GM18499 (cell line): ENCODE results near the gene NDUFS3.
"Not testable (repeated sequence)": the region's sequence is repeated elsewhere in the genome, so short reads cannot be mapped to it uniquely, and the experiment has no call there.

Source experiments
- ATAC-seq: cut with Tn5 transposase; IDR thresholded peaks from one replicate; pipeline ENCODE4 v1.9.1; 2021; ENCODE audit warnings: moderate number of reproducible peaks; ENCODE audit not compliant: insufficient read depth, unreplicated experiment

The NDUFS3 gene

DNA sequence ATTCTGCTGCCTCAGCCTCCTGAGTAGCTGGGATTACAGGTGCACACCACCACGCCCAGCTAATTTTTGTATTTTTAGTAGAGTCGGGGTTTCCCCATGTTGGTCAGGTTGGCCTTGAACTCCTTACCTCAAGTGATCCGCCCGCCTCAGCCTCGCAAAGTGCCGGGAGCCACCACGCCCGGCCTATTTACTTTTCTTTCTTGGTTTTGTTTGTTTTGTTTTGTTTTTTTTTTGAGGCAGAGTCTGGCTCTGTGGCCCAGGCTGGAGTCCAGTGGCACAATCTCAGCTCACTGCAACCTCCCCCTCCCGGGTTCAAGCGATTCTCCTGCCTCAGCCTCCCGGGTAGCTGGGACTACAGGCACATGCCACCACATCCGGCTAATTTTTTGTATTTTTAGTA, 21.9 kb upstream of the NDUFS3 start:
- ATAC-seq = not testable (repeated sequence)

DNA sequence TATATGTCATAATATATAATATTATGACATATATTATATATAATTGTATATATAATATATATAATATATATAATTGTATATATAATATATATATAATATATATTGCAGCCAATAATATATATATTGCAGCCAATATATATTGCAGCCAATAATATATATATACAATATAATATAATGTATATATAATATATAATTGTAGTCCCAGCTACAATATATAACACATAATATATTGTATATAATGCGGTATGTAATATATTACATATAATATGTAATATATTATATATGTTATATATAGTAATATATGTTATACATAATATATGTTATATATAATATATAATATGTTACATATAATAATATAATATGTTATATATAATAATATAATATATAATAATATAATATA, 20.2 kb upstream of the NDUFS3 start:
- ATAC-seq = no peak

DNA sequence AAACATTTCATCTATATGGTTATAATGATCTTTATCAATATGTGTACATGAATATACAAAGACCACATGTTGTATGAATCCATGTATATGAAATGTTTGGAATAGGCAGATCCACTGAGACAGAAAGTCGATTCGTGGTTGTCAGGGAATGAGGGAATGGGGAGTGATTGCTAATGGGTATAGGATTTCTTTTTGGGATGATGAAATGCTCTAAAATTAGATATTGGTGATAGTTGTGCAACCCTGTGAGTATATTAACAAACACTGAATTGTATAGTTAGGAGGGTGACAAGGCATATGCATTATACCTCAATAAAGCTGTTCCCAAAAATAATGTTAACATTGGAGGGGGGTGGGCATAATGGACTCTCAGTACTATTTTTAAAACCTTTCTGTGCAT, 18.4 kb upstream of the NDUFS3 start:
- ATAC-seq = no peak

DNA sequence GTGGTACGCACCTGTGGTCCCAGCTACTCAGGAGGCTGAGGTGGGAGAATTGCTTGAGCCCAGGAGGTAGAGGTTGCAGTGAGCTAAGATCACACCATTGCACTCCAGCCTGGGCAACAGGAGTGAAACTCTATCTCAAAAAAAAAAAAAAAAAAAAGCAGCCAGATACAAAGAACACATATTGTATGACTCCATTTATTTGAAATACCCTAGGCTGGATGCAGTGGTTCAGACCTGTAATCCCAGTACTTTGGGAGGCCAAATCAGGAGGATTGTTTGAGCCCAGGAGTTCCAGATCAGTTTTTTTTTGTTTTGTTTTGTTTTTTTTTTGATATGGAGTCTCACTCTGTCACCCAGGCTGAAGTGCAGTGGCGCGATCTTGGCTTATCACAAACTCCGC, 16.5 kb upstream of the NDUFS3 start:
- not testable (repeated sequence) for ATAC-seq

DNA sequence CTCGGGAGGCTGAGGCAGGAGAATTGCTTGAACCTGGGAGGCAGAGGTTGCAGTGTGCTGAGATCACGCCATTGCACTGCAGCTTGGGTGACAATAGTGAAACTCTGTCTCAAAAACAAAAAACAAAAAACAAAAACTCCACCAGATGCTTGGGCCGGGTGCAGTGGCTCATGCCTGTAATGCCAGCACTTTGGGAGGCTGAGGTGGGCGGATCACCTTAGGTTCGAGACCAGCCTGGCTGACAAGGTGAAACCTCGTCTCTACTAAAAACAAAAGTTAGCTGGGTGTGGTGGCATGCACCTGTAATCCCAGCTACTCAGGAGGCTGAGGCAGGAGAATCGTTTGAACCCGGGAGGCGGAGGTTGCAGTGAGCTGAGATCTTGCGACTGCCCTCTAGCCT, 14.5 kb upstream of the NDUFS3 start:
- ATAC-seq = not testable (repeated sequence)

DNA sequence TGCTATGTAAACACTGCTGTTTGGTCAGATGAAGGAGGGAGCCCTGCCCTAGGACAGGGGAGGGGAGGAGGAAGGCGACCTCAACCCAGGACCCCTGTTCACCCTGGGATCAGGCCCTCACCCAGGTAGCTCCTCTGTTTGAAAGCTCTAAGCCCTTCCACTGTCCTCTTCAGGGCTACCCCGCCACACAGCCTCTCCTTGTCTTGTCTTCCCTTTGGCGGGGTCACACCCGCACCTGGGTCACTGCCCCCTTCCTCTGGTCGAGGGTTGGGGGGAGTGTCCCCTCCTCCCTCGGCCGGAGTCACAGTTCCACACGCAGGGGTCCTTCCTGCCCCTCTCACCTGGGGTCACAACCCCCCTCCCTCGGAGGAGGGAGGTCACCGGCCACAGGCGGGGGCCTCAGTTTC, 13.9 kb upstream of the NDUFS3 start:
- no peak for ATAC-seq

DNA sequence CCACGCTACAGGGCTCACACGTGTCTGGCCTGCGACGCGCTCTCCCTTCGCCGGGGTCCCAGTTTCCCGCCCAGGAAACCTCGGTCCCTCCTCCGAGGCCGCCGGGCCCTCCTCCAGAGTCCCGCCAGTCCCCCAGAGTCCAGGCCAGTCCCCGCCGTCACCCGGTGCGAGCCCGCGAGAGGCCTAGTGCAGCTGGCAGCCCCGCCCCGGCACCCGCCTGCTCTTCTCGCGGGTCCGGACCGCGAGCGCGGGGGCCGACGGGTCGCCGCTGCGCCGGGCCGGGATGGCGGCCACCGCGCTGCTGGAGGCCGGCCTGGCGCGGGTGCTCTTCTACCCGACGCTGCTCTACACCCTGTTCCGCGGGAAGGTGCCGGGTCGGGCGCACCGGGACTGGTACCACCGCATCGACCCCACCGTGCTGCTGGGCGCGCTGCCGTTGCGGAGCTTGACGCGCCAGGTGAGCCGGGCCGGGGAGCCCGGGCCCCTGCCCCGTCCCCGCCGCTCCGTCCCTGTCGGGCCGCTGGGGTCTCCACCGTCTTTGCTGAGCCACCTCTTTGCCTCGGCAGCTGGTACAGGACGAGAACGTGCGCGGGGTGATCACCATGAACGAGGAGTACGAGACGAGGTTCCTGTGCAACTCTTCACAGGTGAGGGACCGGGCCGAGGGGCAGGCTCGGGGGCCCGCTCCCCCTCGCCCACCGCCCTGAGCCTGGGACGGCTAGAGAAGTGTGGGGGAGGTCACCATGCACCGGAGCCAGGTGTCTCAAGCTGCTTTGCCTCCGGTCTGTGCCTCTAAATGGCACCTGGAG, 13.3 kb upstream of the NDUFS3 start, which contains the start of gene PTPMT1:
Gene PTPMT1, plus strand, starts transcription at position 260 of the 809 bp plus-strand sequence. Its CDS starts 24 bp downstream, at position 284.
- ATAC-seq = no peak

DNA sequence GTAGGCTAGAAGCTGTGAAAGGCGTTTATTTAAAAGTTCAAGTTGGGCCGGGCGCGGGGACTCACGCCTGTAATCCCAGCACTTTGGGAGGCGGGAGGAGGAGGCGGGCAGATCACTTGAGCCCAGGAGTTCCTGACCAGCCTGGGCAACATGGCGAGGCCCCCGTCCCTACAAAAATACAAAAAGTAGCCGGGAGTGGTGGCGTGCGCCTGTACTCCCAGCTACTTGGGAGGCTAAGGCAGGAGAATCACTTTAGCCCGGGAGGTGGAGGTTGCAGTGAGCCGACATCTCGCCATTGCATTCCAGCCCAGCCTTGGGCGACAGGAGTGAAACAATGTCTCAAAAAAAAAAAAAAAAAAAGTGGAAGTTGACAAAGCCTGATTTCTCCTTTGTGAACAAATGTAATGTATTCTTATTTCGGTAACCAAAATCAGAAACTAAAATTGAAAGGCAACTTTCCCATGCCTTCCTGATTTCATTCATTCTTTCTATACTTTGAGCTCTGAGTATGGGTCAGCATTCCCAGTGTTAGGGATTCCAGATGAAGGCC, 12.7 kb upstream of the NDUFS3 start:
- ATAC-seq = no peak

DNA sequence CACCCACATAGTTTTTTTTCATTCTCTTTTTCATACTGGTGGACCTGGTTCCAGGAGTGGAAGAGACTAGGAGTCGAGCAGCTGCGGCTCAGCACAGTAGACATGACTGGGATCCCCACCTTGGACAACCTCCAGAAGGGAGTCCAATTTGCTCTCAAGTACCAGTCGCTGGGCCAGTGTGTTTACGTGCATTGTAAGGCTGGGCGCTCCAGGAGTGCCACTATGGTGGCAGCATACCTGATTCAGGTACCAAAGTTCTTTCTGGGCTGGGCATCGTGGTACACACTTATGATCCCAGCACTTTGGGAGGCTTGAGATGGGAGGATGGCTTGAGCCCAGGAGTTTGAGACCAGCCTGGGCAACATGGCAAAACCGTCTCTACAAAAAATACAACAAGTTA, 9.2 kb upstream of the NDUFS3 start:
- ATAC-seq = no peak

DNA sequence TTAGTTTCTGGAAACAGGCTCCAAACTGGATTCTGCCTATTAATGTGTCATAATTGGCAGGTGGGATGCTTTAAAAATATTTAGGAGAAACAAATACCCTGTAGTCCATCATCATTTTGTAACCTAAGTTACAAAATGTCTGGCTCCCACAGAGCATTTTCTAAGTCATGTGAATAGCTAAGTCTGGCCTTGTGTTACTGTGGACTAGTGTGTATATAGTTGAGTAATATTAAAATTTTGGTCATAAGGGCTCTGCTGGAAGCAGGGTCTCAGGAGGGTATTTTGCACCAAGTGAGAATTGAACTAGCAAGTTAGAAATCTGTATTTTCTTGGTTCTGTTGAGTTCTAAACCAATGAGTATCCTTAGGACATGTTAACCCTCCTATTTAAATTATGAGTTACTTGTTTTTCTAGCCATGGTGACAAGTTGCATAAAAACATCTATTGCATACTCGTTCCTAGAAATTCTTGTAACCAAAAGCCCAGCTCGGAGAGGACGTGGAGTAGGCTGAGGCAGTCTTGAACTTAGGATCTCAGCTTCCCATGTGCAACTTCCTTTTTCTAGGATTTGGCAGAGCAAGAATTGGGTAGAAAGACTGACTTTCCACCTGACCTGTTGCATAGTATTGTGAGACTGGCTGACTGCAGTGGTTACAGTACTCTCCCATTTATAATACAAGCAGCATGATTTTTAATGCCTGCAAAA, 8.1 kb upstream of the NDUFS3 start:
- no peak for ATAC-seq

DNA sequence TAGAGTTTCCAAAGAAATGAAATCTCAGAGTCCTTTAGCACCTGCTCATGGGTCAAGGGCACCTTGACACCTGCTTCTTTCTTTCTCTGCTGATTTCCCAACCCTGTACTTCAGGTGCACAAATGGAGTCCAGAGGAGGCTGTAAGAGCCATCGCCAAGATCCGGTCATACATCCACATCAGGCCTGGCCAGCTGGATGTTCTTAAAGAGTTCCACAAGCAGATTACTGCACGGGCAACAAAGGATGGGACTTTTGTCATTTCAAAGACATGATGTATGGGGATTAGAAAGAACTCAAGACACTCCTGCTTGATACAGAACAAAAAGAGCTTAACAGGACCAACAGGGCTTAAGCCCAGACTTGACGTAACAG, 7.5 kb upstream of the NDUFS3 start:
- no peak for ATAC-seq

DNA sequence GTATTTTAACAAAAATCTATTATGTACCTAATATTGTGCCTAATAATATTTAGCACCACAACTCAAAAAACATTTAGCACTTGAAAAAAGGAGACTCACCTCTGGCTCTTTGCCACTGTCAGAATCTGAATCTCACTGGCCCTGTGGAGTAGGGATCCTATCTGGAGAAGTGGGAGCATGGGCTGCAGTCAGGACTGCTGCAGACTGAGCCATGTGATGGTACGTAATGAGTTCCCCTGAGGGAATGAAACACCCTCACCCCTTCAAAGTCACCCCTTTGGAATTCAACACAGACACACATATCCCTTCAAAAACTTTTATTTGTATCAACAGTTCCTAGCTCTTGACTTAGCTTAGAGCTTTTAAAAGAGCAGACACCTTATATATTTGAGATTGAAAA, 7.0 kb upstream of the NDUFS3 start:
- ATAC-seq = no peak

DNA sequence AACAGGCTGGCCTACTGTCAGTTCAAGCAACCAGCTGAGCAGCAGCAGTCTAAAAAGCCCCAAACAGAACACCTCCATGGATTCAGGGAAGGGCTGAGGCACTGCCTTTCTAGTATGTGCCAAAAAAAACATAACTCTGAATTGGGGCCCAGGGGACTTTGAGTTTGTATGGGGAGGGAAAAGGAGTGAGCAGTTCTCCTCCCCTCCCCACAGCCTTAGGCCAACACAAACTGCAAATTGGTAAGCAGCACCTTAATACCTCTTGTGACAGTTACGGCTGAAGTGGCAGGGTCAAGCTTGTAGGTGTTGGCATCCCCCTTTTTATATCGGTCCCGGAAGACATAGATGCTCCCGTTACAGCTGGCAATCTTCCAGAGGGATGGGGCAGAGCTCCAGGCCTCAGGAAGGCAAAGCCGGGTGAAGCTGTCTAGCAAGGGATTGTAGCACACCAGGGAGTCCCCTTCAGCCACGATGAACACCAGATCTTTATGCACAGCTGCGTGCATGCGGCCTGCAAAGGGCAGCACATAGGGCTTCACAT, 6.1 kb upstream of the NDUFS3 start:
- no peak for ATAC-seq

DNA sequence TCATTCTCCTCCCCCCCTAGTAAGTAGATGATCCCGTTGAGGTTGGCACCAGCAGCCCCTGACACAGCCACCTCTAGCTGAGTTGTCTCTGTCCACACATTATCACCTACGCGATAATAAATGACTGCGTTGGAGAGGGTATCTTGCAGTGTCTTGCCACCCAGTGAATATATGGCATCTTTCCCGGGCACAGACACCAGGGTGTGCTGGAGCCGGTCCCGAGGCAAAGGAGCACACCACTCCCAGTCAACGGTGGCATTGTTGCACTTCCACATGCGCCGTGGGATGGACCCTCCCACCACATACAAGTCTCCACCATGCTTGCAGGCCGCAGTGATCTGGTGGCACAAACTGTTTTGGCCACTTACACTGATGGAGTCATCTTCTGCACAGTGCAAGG, 5.6 kb upstream of the NDUFS3 start:
- no peak for ATAC-seq

DNA sequence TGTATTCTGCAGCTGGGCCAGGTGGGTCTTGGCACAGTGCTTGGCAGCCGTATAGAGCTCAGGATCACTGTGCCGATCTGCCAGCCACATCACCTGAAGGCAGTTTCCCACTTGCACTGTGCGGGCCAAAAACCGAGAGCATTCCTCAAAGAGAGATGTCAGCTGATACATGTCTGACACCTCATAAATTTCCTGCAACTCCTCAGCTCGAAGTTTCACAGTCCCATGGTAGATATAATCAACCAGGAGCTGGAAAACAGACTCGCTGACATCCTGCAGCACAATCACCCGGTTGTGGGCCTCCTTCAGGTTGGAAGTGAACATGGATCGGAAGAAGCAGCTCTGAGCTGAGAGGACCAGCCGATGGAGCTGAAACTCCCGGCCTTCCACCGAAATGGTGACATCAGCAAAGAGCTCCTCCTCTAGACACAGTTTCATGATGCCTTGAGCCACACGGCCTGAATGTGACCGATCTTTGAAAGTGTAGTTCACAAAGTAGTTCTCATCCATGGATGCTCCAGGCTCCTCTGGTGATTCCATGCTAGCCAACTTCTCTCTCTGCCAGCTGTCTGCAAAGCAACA, 1.3 kb upstream of the NDUFS3 start:
- no peak for ATAC-seq

DNA sequence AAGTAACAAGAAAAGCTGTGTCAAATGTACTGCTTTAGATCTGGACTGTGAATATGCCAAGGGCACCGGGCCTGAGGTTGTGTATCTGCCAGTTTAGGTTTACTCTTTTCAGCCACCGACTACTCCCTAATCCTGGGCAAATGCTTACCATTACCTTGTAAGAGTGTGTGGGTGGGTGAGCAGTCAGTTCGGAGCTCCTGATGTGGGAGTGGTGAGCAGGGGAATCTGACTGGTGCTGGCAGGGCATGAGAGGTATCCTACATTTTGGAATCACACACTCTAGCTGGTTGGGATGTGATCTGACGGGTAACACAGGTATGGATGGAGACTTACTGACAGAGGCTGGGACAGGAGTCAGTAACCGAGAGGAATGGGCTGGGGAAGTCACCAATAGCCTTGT, 5.0 kb downstream of the NDUFS3 start:
- ATAC-seq = no peak

DNA sequence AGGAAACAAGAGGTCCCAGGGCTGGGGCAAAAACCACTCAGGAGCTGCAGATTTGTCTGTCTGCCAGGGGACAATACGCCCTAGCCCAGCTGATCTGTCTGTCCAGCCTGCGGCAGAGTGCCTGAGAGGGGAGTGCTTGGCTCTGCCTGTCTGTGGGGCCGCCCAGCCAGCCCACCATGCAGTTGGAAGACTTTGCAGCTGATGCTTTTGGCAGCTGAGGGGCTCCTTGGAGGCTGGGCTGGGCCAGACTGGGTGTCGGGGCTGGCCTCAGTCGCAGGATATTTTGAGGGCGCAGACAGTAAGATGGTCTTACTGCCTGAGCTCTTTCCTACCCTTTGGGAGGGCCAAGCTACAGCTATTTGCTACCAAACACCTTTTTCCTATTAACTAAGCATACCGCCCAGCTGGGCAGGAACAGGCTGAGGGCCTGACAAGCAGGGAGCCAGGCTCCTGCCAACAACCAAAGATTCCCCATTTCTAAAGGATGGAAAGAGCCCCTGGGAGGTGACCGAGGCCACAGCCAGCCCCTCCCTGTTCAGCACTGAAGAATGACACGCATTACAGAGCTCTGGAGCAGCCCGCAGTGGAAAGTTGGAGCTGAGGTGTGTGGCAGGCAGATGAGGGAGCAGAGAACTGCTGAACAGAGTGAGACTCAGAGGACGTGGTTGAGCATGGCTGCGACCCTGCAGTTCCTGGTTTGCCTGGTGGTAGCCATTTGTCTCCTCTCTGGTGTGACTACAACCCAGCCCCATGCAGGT, 7.4 kb downstream of the NDUFS3 start, which contains the start of gene FAM180B:
Gene FAM180B, plus strand, starts transcription at position 581 of the 758 bp plus-strand sequence. Its CDS starts 91 bp downstream, at position 672.
- ATAC-seq = no peak

DNA sequence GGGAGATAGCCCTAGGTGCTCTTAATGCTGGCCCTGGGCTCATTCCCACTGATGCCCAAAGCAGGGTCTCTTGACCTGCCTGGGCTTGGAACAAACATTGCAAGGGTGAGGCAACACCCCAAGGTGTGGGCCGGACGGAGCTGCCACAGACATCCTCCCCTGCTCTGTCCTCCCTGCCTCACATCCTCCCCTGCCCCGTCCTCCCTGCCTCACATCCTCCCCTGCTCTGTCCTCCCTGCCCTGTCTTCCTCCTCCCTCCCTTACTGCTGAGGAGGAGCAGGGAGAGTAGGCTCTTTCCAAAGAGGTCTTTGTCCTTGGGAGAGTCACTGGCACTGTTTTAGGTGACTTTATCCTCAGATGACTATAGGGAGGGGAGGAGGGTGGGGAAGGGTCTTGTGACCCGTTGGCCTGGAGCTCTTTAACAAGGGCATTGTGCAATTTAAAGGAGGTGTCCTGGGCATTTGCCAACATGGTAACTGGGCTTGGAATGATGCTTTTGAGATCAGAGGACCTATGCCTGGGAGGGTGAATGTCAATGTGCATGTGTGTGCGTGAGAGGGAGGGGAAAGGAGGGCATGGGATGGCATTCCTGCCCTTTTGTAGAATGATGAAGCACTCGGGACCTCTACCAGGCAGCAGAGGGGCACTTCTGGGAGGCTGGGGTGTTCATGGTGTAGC, 8.3 kb downstream of the NDUFS3 start:
- ATAC-seq = no peak

DNA sequence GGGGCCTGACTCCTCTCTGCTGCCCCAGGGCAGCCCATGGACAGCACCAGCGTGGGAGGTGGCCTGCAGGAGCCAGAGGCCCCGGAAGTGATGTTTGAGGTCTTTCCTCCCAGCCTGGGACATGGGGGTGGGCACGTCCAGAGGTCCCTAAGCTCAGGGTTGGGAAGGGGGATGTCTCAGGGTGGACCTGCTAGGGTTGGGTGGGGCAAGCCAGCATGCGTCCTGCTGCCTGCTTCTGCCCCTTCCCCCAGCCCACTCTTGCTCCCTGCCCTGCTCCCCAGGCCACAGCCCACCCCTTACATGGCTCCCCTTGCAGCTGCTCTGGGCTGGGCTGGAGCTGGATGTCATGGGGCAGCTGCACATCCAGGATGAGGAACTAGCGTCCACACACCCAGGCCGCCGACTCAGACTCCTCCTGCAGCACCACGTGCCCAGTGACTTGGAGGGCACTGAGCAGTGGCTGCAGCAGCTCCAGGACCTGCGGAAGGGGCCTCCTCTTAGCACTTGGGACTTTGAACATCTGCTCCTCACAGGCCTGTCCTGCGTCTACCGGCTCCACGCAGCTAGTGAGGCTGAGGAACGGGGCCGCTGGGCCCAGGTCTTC, 9.0 kb downstream of the NDUFS3 start:
- no peak for ATAC-seq
